ENCODE results near the gene VSX1.

VSX1 gene

DNA sequence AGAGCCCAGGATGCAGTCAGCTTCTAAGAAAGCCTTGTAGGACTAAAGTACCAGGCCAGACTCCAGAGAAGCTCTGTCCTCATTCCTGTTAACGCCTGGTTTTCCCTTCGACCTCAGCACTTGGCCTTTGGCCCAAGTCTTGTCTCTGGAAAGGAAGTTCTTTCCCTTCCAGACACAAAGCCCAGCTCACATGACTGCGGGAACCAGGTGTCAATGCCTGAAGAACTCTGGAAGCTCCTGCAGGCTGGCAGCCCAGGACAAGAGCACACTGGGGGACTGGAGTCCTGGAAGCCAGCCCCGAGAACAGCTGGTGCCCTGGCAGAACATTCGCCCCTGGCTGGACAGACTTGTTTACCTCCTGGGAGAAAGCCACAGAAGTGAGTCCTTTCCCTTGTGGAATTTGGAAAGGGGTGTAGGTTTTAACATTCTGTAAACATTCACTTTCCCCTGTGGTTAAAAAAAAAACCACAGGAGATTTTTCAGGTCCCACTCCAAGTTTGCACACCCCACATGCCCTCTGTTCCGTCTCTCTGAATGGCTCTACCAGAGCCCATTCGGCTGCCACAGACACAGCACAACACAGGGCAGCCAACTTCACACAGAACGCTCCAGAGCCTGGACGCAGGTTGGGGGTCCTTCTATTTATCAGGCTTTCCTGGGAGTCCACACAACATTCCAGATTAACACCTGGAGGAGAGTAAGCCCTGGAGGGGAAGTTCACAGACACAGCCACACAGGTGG is 42.1 kb downstream of the VSX1 start:
- Histone ChIP-seq H3K9ac (no peak overlapping the region), H3K4me2 (no peak overlapping the region), H3K4me3 (IDR thresholded peaks at IDR 0.05; ENCODE audit: insufficient read depth, low read depth, low read length) (no peak overlapping the region), H2AFZ (ENCODE audit: low read depth) (no peak overlapping the region), H3K79me2 (ENCODE audit: insufficient read depth, low read depth) (no peaks in the 10 kb centered on the region), H3K36me3 (ENCODE audit: insufficient read depth) (no peaks in the 10 kb centered on the region), H3K4me1 (ENCODE audit: low read depth, poor library complexity, severe bottlenecking) (no peaks in the 10 kb centered on the region), H4K20me1 (ENCODE audit: insufficient read depth) (no peaks in the 10 kb centered on the region), H3K27ac (no peak overlapping the region), H3K27me3 (ENCODE audit: insufficient read depth, low read depth) (no peaks in the 10 kb centered on the region)
- TF ChIP-seq, protein P1, sequence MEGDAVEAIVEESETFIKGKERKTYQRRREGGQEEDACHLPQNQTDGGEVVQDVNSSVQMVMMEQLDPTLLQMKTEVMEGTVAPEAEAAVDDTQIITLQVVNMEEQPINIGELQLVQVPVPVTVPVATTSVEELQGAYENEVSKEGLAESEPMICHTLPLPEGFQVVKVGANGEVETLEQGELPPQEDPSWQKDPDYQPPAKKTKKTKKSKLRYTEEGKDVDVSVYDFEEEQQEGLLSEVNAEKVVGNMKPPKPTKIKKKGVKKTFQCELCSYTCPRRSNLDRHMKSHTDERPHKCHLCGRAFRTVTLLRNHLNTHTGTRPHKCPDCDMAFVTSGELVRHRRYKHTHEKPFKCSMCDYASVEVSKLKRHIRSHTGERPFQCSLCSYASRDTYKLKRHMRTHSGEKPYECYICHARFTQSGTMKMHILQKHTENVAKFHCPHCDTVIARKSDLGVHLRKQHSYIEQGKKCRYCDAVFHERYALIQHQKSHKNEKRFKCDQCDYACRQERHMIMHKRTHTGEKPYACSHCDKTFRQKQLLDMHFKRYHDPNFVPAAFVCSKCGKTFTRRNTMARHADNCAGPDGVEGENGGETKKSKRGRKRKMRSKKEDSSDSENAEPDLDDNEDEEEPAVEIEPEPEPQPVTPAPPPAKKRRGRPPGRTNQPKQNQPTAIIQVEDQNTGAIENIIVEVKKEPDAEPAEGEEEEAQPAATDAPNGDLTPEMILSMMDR (conservative IDR thresholded peaks at IDR 0.05; ENCODE audit: low read depth, low read length): no peak

DNA sequence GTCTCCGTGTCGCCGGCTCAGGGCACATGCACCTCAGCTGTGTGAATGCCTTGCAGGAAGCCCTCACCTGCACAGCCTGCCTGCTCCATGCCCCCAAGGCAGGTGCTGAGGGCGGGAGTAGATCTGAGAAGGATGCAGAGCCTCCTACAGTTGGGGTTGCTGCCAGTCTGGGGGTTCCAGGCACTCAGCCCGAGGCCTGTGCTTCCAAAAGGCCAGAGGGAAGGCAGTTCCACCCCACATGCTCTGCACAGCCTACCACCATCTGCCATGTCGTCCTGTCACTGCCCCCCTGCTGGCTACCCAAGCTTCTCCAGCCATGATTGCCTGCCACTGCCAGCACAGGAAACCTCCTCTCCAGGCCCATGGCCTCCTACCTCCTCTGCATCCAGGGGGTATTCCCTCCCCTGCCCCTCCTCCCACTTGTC is 43.3 kb downstream of the VSX1 start:
- Histone ChIP-seq H3K9ac (no peak overlapping the region), H3K4me2 (no peak overlapping the region), H4K20me1 (ENCODE audit: insufficient read depth) (no peaks in the 10 kb centered on the region), H3K4me3 (IDR thresholded peaks at IDR 0.05; ENCODE audit: insufficient read depth, low read depth, low read length) (no peak overlapping the region), H3K27ac (no peak overlapping the region), H3K27me3 (ENCODE audit: insufficient read depth, low read depth) (no peaks in the 10 kb centered on the region), H3K36me3 (ENCODE audit: insufficient read depth) (no peaks in the 10 kb centered on the region), H3K79me2 (ENCODE audit: insufficient read depth, low read depth) (no peaks in the 10 kb centered on the region), H3K4me1 (ENCODE audit: low read depth, poor library complexity, severe bottlenecking) (no peaks in the 10 kb centered on the region), H2AFZ (ENCODE audit: low read depth) (no peak overlapping the region)
- TF ChIP-seq, protein P1 (conservative IDR thresholded peaks at IDR 0.05; ENCODE audit: low read depth, low read length): no peak

DNA sequence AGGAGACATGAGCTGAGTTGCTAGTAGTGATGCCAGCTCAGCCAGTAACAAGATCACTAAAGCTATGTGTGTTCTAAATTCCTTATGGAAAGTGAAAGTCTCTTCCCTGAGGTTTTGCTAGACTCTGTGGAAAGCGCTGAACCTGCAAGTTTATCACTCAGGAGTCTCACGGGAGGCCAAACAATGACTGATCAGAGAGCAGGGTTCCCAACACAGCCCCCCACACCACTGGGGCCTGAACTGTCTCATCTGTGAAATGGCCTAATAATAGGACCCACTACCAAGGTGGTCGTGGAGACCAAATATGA is 43.9 kb downstream of the VSX1 start:
- Histone ChIP-seq H3K27me3 (ENCODE audit: insufficient read depth, low read depth) (no peaks in the 10 kb centered on the region), H3K79me2 (ENCODE audit: insufficient read depth, low read depth) (no peaks in the 10 kb centered on the region), H3K4me1 (ENCODE audit: low read depth, poor library complexity, severe bottlenecking) (no peaks in the 10 kb centered on the region), H3K27ac (no peak overlapping the region), H3K4me3 (IDR thresholded peaks at IDR 0.05; ENCODE audit: insufficient read depth, low read depth, low read length) (no peak overlapping the region), H4K20me1 (ENCODE audit: insufficient read depth) (no peaks in the 10 kb centered on the region), H3K4me2 (no peak overlapping the region), H3K9ac (no peak overlapping the region), H3K36me3 (ENCODE audit: insufficient read depth) (no peaks in the 10 kb centered on the region), H2AFZ (ENCODE audit: low read depth) (no peak overlapping the region)
- TF ChIP-seq, protein P1 (conservative IDR thresholded peaks at IDR 0.05; ENCODE audit: low read depth, low read length): no peak

DNA sequence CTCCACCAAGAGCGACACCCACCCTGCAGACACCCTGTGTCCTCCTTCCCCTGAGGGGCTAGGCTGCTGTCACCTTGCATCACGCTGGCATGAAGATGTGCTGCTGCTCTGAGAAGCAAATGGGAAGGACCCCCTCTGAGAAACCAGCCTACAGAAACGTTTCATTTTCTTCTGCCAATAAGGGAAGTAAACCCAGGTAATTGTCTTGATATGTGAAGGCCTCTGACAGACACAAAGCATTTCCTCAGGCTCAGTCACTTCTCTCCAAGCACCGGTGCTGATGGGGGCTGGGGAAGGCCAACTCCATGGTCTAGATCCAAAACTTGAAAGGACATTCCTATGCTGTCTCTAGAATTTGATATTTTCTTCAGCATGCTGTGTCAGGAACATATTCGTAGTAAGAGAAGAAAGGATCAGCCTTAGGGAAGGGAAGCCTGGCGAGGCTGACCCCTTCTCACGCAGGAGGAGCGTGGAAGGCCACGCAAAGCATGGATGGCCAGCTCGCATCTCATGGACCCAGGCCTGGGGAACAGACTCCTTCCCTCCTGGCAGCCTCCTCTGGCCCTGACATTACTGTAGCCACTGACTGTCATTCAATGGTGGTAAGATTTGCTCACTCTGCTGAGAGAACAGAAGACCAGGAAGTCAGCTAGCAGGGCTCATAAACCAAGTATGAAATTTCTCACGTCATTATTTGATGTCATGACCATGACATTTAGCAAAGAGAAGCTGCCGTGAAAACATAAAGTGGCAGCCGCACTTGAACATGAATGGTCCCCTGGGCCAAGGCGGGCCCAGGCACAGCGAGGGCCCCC is 44.4 kb downstream of the VSX1 start:
- TF ChIP-seq, protein P1 (conservative IDR thresholded peaks at IDR 0.05; ENCODE audit: low read depth, low read length): no peak
- no peak overlapping the region for H3K9ac ChIP-seq
- H3K4me1 ChIP-seq (ENCODE audit: low read depth, poor library complexity, severe bottlenecking): no peaks in the 10 kb centered on the region
- no peaks in the 10 kb centered on the region for H3K79me2 ChIP-seq (ENCODE audit: insufficient read depth, low read depth)
- no peak overlapping the region for H3K4me3 ChIP-seq (IDR thresholded peaks at IDR 0.05; ENCODE audit: insufficient read depth, low read depth, low read length)
- no peaks in the 10 kb centered on the region for H4K20me1 ChIP-seq (ENCODE audit: insufficient read depth)
- H2AFZ ChIP-seq (ENCODE audit: low read depth): no peak overlapping the region
- no peaks in the 10 kb centered on the region for H3K36me3 ChIP-seq (ENCODE audit: insufficient read depth)
- no peak overlapping the region for H3K27ac ChIP-seq
- H3K27me3 ChIP-seq (ENCODE audit: insufficient read depth, low read depth): no peaks in the 10 kb centered on the region
- H3K4me2 ChIP-seq: no peak overlapping the region
